DOHH2 (cell line): Measurements from ENCODE around the gene GAR1.

Experiments
- H3F3A ChIP-seq: fragments of 200-600 bp; sonication (generic), shearing (Covaris generic); 2 replicates; pipeline ENCODE4 v1.6.0; 2016; ENCODE audit warnings: antibody characterized with exemption, mild to moderate bottlenecking; ENCODE audit not compliant: control insufficient read depth, insufficient read depth
- H3K27ac ChIP-seq: fragments of 200-600 bp; sonication (generic); 2 replicates; pipeline ENCODE4 v1.5.1; 2014; ENCODE audit warnings: low read depth, mild to moderate bottlenecking, low read length, moderate library complexity
- H3K27me3 ChIP-seq: fragments of 200-600 bp; sonication (generic); 2 replicates; pipeline ENCODE4 v1.6.1; 2014; ENCODE audit warnings: mild to moderate bottlenecking, low read length, mixed read lengths; ENCODE audit not compliant: control insufficient read depth
- H3K36me3 ChIP-seq: fragments of 200-600 bp; sonication (generic); 2 replicates; pipeline ENCODE4 v1.6.1; 2014; ENCODE audit warnings: mild to moderate bottlenecking, low read length, moderate library complexity, mixed read lengths; ENCODE audit not compliant: control insufficient read depth
- H3K4me1 ChIP-seq: fragments of 200-600 bp; sonication (generic); 2 replicates; pipeline ENCODE4 v1.6.1; 2014; ENCODE audit warnings: mild to moderate bottlenecking, low read length, mixed read lengths; ENCODE audit not compliant: control insufficient read depth
- H3K4me2 ChIP-seq: fragments of 200-600 bp; sonication (generic); 2 replicates; pipeline ENCODE4 v1.6.0; 2014; ENCODE audit warnings: mild to moderate bottlenecking, low read length, moderate library complexity
- H3K4me3 ChIP-seq: fragments of 200-600 bp; sonication (generic); 2 replicates; pipeline ENCODE4 v1.5.1; 2014; ENCODE audit warnings: mild to moderate bottlenecking, low read length, mixed read lengths
- H3K79me2 ChIP-seq: fragments of 200-600 bp; sonication (generic); 2 replicates; pipeline ENCODE4 v1.6.1; 2014; ENCODE audit warnings: mild to moderate bottlenecking, low read length, mixed read lengths; ENCODE audit not compliant: control insufficient read depth
- H3K9me2 ChIP-seq: fragments of 200-600 bp; sonication (generic); replicated peaks from 2 replicates; pipeline ENCODE4 v1.6.1; 2014; ENCODE audit warnings: mild to moderate bottlenecking, low read length, mixed read lengths; ENCODE audit not compliant: control insufficient read depth
- H3K9me3 ChIP-seq: fragments of 200-600 bp; sonication (generic); 2 replicates; pipeline ENCODE4 v1.6.1; 2014; ENCODE audit warnings: antibody characterized with exemption, low read length, mixed read lengths; ENCODE audit not compliant: control insufficient read depth, insufficient read depth
- H4K20me1 ChIP-seq: fragments of 200-600 bp; sonication (generic); 2 replicates; pipeline ENCODE4 v1.6.0; 2014; ENCODE audit warnings: low read depth, mild to moderate bottlenecking, antibody characterized with exemption, low read length, moderate library complexity; ENCODE audit not compliant: control insufficient read depth, insufficient read depth
- EZH2phosphoT487 ChIP-seq: fragments of 200-600 bp; sonication (generic); IDR thresholded peaks from 2 replicates; pipeline ENCODE4 v1.6.1; 2017; ENCODE audit warnings: borderline replicate concordance, mild to moderate bottlenecking, antibody characterized with exemption, low read length, moderate library complexity, mixed read lengths
- TF ChIP-seq, protein P1 (sequence below): fragments of 200-600 bp; sonication (generic); IDR thresholded peaks from one replicate; pipeline ENCODE4 v1.5.1; 2014; ENCODE audit warnings: antibody characterized with exemption, mild to moderate bottlenecking, low read depth, low read length; ENCODE audit not compliant: poor library complexity, severe bottlenecking

GAR1 gene

DNA sequence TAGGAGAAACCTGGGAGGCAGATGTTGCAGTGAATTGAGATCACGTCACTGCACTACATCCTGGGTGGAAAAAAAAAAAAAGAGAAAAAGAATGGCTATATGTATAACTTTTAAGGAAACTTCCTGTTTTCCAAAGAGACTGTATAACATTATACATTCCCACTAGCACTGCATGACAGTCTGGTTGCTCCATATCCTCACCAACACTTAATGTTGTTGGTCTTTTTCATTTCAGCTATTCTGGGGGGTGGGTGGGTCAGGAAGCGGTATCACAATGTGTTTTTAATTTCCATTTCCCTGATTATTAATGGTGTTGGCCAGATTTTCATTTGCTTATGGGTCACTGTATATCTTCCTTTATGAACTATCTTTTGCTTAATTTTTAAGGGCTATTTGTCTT is 45.7 kb downstream of the GAR1 start:
- no peaks in the 10 kb centered on the region for H3K9me2 ChIP-seq
- H3K4me3 ChIP-seq: no peak overlapping the region
- TF ChIP-seq, protein P1, sequence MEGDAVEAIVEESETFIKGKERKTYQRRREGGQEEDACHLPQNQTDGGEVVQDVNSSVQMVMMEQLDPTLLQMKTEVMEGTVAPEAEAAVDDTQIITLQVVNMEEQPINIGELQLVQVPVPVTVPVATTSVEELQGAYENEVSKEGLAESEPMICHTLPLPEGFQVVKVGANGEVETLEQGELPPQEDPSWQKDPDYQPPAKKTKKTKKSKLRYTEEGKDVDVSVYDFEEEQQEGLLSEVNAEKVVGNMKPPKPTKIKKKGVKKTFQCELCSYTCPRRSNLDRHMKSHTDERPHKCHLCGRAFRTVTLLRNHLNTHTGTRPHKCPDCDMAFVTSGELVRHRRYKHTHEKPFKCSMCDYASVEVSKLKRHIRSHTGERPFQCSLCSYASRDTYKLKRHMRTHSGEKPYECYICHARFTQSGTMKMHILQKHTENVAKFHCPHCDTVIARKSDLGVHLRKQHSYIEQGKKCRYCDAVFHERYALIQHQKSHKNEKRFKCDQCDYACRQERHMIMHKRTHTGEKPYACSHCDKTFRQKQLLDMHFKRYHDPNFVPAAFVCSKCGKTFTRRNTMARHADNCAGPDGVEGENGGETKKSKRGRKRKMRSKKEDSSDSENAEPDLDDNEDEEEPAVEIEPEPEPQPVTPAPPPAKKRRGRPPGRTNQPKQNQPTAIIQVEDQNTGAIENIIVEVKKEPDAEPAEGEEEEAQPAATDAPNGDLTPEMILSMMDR: no peak
- TF ChIP-seq EZH2phosphoT487: no peak
- H3F3A ChIP-seq: no peaks in the 10 kb centered on the region
- H4K20me1 ChIP-seq: no peaks in the 10 kb centered on the region
- no peaks in the 10 kb centered on the region for H3K27me3 ChIP-seq
- no peaks in the 10 kb centered on the region for H3K79me2 ChIP-seq
- no peak overlapping the region for H3K27ac ChIP-seq
- H3K4me2 ChIP-seq: no peak overlapping the region
- no peaks in the 10 kb centered on the region for H3K36me3 ChIP-seq
- H3K9me3 ChIP-seq: peaks cover 16% of the 10 kb centered on the region
- H3K4me1 ChIP-seq: no peaks in the 10 kb centered on the region

DNA sequence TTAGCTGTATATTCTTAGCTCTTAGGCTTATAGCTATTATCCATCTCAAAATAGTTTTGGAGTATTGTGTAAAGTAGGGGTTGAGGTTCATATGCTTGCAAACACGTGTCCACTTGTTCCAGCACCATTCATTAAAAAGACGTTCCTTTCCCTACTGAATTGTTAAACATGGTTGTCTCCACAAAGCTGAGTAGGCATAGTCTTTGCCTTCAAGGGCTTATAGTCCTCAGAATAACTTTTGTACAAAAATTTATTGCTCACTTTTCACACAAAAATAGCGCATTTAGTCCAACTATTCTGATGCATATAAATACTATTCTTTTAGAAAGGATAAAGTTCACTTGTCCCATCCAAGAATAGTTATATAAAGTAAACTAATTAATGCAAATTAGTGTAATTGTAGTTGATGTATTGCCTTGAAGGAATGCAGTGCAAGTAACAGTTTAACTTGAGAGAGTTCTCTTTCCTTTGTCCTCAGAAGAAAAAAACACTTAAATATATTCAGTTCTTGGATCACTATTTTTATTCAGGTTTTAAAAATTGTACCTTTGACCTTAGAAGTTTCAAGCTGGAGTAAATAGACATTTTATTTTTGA is 46.5 kb downstream of the GAR1 start:
- Histone ChIP-seq H3K9me2 (no peaks in the 10 kb centered on the region), H3K27me3 (no peaks in the 10 kb centered on the region), H3K79me2 (no peaks in the 10 kb centered on the region), H3K36me3 (no peaks in the 10 kb centered on the region), H3K4me3 (no peak overlapping the region), H3K27ac (no peak overlapping the region), H3K9me3 (peaks cover 16% of the 10 kb centered on the region), H4K20me1 (no peaks in the 10 kb centered on the region), H3F3A (no peaks in the 10 kb centered on the region), H3K4me1 (no peaks in the 10 kb centered on the region), H3K4me2 (no peak overlapping the region)
- no peak for TF ChIP-seq EZH2phosphoT487
- TF ChIP-seq, protein P1: no peak

DNA sequence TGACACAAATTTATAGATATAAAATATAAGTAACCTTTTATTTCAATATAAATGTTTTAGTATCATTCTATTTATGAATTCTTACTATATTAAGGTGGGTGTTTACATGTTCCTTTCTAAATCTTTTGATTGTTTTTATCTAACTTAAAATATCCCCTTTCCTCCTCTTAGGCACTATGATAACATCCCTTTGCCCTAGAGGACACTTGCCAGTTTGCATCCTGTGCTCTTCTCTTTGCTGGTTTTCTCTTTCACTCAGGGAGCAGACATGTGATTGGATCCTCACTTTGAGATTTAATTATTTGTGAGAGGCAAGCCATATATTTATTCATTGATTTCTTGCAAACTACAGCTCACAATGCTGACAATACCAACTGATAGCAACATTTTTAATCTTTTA is 48.6 kb downstream of the GAR1 start:
- no peaks in the 10 kb centered on the region for H3K4me1 ChIP-seq
- no peak overlapping the region for H3K4me2 ChIP-seq
- peaks cover 16% of the 10 kb centered on the region for H3K9me3 ChIP-seq
- no peaks in the 10 kb centered on the region for H3K9me2 ChIP-seq
- no peak overlapping the region for H3K27ac ChIP-seq
- H3F3A ChIP-seq: no peaks in the 10 kb centered on the region
- H3K79me2 ChIP-seq: no peaks in the 10 kb centered on the region
- TF ChIP-seq, protein P1: no peak
- no peak for TF ChIP-seq EZH2phosphoT487
- H3K27me3 ChIP-seq: no peaks in the 10 kb centered on the region
- H4K20me1 ChIP-seq: no peaks in the 10 kb centered on the region
- no peak overlapping the region for H3K4me3 ChIP-seq
- H3K36me3 ChIP-seq: no peaks in the 10 kb centered on the region

DNA sequence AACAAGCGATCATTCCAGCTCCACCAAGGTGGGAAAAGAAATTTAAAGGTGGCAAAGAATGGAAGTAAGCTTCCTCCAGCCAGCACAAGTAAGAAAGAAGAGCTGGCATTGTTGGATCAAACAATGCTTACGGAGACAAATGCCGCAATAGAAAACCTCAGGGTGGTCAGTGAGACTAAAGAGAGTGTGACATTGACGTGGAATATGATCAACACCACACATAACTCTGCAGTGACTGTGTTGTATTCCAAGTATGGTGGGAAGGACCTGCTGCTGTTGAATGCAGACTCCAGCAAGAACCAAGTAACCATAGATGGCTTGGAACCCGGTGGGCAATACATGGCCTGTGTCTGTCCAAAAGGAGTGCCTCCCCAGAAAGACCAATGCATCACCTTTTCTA is 54.5 kb downstream of the GAR1 start:
- H3K36me3 ChIP-seq: no peaks in the 10 kb centered on the region
- H3K4me1 ChIP-seq: no peaks in the 10 kb centered on the region
- no peaks in the 10 kb centered on the region for H3K9me2 ChIP-seq
- no peak overlapping the region for H3K27ac ChIP-seq
- TF ChIP-seq, protein P1: no peak
- TF ChIP-seq EZH2phosphoT487: no peak
- no peak overlapping the region for H3K4me3 ChIP-seq
- no peaks in the 10 kb centered on the region for H3F3A ChIP-seq
- no peaks in the 10 kb centered on the region for H3K79me2 ChIP-seq
- no peaks in the 10 kb centered on the region for H4K20me1 ChIP-seq
- H3K9me3 ChIP-seq: no peaks in the 10 kb centered on the region
- no peaks in the 10 kb centered on the region for H3K27me3 ChIP-seq
- no peak overlapping the region for H3K4me2 ChIP-seq
